Thyroid gland (tissue), 4 donors: ENCODE results near the gene BMPR2.
"Not testable (repeated sequence)": the region's sequence is repeated elsewhere in the genome, so short reads cannot be mapped to it uniquely, and the experiment has no call there.

Experiments used
- CTCF ChIP-seq, 6 experiments: fragments of 200-600 bp in 3 of 6; fragments of 450-650 bp in 3 of 6; sonication (generic) in 3 of 6; IDR thresholded peaks; one replicate each; pipeline ENCODE4 v1.5.1; 2016 to 2019; ENCODE audit warnings: antibody characterized with exemption in 6 of 6, mild to moderate bottlenecking in 2 of 6, inconsistent platforms in 1 of 6, moderate library complexity in 1 of 6
- POLR2A ChIP-seq, 2 donors: fragments of 450-650 bp; IDR thresholded peaks; one replicate each; pipeline ENCODE4 v1.6.1; 2017; ENCODE audit warnings: antibody characterized with exemption in 2 of 2, mild to moderate bottlenecking in 2 of 2, moderate library complexity in 1 of 2

GRCh38 chr2:202503276-202503675, 127.1 kb downstream of the BMPR2 start:
- TF ChIP-seq CTCF, POLR2A (IDR thresholded peaks at IDR 0.05): not testable (repeated sequence)
